ENCODE measurements around the gene ANO2.

The ANO2 gene

GRCh38 chr12:5742258-5742657, 202.8 kb downstream of the ANO2 start:
- no peak for DNase-seq (ENCODE audit: low read depth)
- TF ChIP-seq, protein P1, sequence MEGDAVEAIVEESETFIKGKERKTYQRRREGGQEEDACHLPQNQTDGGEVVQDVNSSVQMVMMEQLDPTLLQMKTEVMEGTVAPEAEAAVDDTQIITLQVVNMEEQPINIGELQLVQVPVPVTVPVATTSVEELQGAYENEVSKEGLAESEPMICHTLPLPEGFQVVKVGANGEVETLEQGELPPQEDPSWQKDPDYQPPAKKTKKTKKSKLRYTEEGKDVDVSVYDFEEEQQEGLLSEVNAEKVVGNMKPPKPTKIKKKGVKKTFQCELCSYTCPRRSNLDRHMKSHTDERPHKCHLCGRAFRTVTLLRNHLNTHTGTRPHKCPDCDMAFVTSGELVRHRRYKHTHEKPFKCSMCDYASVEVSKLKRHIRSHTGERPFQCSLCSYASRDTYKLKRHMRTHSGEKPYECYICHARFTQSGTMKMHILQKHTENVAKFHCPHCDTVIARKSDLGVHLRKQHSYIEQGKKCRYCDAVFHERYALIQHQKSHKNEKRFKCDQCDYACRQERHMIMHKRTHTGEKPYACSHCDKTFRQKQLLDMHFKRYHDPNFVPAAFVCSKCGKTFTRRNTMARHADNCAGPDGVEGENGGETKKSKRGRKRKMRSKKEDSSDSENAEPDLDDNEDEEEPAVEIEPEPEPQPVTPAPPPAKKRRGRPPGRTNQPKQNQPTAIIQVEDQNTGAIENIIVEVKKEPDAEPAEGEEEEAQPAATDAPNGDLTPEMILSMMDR (conservative IDR thresholded peaks at IDR 0.05; ENCODE audit: low read length) = no peak

GRCh38 chr12:5739917-5740316, 205.1 kb downstream of the ANO2 start:
- no peak for DNase-seq (ENCODE audit: low read depth)
- TF ChIP-seq, protein P1 (conservative IDR thresholded peaks at IDR 0.05; ENCODE audit: low read length) = no peak
- no peak overlapping the region for H3K4me3 ChIP-seq (ENCODE audit: low read length)

More at GRCh38 chr12:5742258-5742657, 202.8 kb downstream of the ANO2 start:
- H3K4me3 ChIP-seq (ENCODE audit: low read length) = no peak overlapping the region

GRCh38 chr12:5737778-5738177, 207.3 kb downstream of the ANO2 start:
- TF ChIP-seq, protein P1 (conservative IDR thresholded peaks at IDR 0.05; ENCODE audit: low read length) = no peak
- H3K4me3 ChIP-seq (ENCODE audit: low read length) = no peak overlapping the region
- DNase-seq (ENCODE audit: low read depth) = no peak

- TF ChIP-seq, protein P1 (conservative IDR thresholded peaks at IDR 0.05; ENCODE audit: low read length) = no peak
- H3K4me3 ChIP-seq (ENCODE audit: low read length) = no peak overlapping the region
- DNase-seq (ENCODE audit: low read depth) = no peak
Observed at GRCh38 chr12:5736527-5736926, 208.5 kb downstream of the ANO2 start.

GRCh38 chr12:5736016-5736415, 209.0 kb downstream of the ANO2 start:
- DNase-seq (ENCODE audit: low read depth) = no peak
- TF ChIP-seq, protein P1 (conservative IDR thresholded peaks at IDR 0.05; ENCODE audit: low read length) = no peak
- H3K4me3 ChIP-seq (ENCODE audit: low read length) = no peak overlapping the region

GRCh38 chr12:5733916-5734315, 211.1 kb downstream of the ANO2 start:
- no peak overlapping the region for H3K4me3 ChIP-seq (ENCODE audit: low read length)
- DNase-seq (ENCODE audit: low read depth) = no peak
- TF ChIP-seq, protein P1 (conservative IDR thresholded peaks at IDR 0.05; ENCODE audit: low read length) = no peak

- H3K4me3 ChIP-seq (ENCODE audit: low read length) = no peak overlapping the region
- DNase-seq (ENCODE audit: low read depth) = peak; percentile 12
- TF ChIP-seq, protein P1 (conservative IDR thresholded peaks at IDR 0.05; ENCODE audit: low read length) = no peak
Observed at GRCh38 chr12:5733136-5733755, 211.8 kb downstream of the ANO2 start.
